HUES64 (cell line): Measurements from ENCODE around the gene PSTPIP1.
"Not testable (repeated sequence)": the region's sequence is repeated elsewhere in the genome, so short reads cannot be mapped to it uniquely, and the experiment has no call there.

Source experiments
- H3K27ac ChIP-seq: 2 replicates; pipeline ENCODE4 v1.7.0; 2013; ENCODE audit warnings: low read depth, low read length, inconsistent platforms
- H3K27me3 ChIP-seq: 2 replicates; pipeline ENCODE4 v1.6.1; 2013; ENCODE audit warnings: mild to moderate bottlenecking, low read length; ENCODE audit not compliant: insufficient read depth
- H3K36me3 ChIP-seq: 2 replicates; pipeline ENCODE4 v1.6.1; 2013; ENCODE audit warnings: mild to moderate bottlenecking, low read length; ENCODE audit not compliant: insufficient read depth
- H3K4me1 ChIP-seq: 2 replicates; pipeline ENCODE4 v1.6.1; 2013; ENCODE audit warnings: mild to moderate bottlenecking, low read length, moderate library complexity; ENCODE audit not compliant: insufficient read depth
- H3K4me3 ChIP-seq: 2 replicates; pipeline ENCODE4 v1.5.1; 2013; ENCODE audit warnings: mild to moderate bottlenecking, low read length, moderate library complexity
- H3K9ac ChIP-seq: 2 replicates; pipeline ENCODE4 v1.6.1; 2013; ENCODE audit warnings: mild to moderate bottlenecking, low read depth, low read length
- H3K9me3 ChIP-seq: 2 replicates; pipeline ENCODE4 v1.6.1; 2013; ENCODE audit warnings: low read depth, low read length; ENCODE audit not compliant: insufficient read depth
- WGBS: fragments of 150-250, 120-280 bp; methylation state at CpG from one replicate; pipeline ENCODE4 v1.1.7; 2013; ENCODE audit warnings: missing lambda C conversion rate; 5-methylcytosine and 5-hydroxymethylcytosine counted together

The PSTPIP1 gene

DNA sequence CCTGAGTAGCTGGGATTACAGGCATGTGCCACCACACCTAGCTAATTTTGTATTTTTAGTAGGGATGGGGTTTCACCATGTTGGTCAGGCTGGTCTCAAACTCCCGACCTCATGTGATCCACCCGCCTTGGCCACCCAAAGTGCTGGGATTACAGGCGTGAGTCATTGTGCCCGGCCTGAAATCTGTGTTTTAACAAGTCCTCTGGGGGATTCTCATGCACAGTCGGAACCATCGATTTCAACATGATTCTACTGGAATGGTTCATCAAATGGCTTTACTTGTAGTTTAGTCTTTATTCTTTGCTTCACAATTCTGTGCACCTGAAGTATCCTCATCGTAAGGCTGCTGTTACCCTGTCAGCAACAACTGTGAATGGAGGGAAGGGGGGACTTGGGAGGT, 28.9 kb upstream of the PSTPIP1 start:
- not testable (repeated sequence) for H3K4me3 ChIP-seq, H3K4me1 ChIP-seq, H3K27me3 ChIP-seq, H3K9ac ChIP-seq, H3K9me3 ChIP-seq, H3K36me3 ChIP-seq, H3K27ac ChIP-seq
- WGBS: 85% methylated on average over 7 of the region's 7 CpGs

DNA sequence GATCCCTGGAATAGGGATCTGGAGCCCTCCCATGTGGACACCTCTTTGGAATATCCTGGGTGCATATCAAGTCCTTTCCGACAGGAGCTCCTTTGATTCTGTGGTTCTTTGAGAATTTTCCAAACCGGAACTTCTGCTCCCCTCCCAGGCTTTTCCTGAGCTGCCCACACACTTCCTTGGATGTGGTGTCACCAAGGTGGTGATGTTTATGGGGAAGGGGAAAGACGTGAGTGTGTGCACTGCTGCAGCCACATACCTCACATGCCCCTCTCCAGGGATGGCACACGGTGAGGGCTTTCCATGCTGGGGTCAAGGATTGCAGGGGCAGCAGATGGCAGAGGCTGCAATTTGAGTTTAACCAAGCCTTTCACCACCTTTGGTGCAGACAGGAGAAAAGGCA, 27.9 kb upstream of the PSTPIP1 start:
- Histone ChIP-seq H3K9ac (no peak overlapping the region), H3K27ac (no peak overlapping the region), H3K4me3 (no peak overlapping the region), H3K27me3 (no peaks in the 10 kb centered on the region), H3K36me3 (no peaks in the 10 kb centered on the region), H3K4me1 (no peaks in the 10 kb centered on the region), H3K9me3 (no peaks in the 10 kb centered on the region)
- 62% methylated on average over 4 of the region's 4 CpGs for WGBS

DNA sequence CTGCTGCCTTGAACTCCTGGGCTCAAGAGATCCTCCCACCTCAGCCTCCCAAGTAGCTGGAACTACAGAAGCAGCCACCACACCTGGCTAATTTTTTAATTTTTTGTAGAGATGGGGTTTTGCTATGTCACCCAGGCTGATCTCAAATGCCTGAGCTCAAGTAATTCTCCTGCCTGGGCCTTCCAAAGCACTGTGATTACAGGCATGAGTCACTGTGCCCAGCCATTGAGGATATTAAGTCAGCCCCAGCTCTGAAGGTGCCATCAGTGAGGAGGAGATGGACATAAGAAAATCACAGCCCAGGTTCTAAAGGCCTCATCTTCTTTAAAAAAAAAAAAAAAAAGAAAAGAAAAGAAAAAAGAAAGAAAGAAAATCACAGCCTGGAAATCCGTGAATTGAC, 26.6 kb upstream of the PSTPIP1 start:
- Histone ChIP-seq H3K4me3 (no peak overlapping the region), H3K4me1 (no peaks in the 10 kb centered on the region), H3K27me3 (no peaks in the 10 kb centered on the region), H3K27ac (no peak overlapping the region), H3K9ac (no peak overlapping the region), H3K9me3 (no peaks in the 10 kb centered on the region), H3K36me3 (no peaks in the 10 kb centered on the region)
- WGBS: 90% methylated on average over 1 of the region's 1 CpG

DNA sequence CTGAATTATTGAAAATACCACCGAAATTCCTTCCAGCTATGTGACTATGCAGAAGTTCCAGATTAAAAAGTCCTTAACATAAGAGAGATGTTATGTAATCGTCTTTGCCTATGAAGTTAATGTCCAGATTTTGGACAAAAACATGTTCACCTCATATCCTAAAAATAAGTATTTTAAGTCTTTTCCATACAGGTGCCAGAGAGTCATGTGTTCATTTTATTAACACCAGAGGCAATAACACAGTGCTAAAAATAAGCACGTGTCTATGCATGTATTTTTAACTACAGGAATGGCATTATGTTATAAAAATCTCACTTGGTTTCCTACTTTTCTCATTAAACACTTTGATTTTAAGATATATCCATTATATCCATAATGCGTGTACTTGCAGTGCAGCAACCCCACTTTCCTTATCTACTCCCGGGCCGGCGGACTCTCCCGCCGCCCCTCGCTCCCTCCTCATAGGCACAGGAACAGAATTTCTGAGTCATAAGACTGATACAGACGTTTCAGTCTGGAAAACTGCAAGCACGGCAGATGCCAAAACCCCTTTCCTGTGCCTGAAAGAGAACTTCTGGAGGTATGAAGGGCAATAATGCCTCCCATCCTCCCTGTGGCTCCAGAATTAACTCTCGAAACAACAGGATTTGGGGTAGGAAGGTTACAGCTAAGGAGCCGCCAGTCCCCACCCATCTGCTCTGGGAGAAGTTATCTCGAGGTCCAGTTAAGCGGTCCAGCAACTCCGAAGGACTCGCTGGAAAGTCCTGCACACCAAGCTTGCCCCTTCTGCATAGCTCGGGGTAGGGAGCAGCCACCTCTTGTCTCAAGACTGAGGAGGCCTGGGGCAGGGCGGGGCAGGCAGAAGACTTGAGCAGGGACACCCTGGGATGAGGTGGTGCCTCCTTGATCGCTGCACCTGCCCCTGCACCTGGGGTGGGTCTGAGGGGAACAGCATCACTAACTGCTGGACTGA, 22.3 kb upstream of the PSTPIP1 start:
- Histone ChIP-seq H3K9ac (no peak overlapping the region), H3K36me3 (no peaks in the 10 kb centered on the region), H3K4me3 (no peak overlapping the region), H3K27me3 (no peaks in the 10 kb centered on the region), H3K4me1 (peaks cover 5% of the 10 kb centered on the region; the same call in 1 of the 2 replicates), H3K9me3 (no peaks in the 10 kb centered on the region), H3K27ac (no peak overlapping the region)
- 88% methylated on average over 19 of the region's 21 CpGs for WGBS

DNA sequence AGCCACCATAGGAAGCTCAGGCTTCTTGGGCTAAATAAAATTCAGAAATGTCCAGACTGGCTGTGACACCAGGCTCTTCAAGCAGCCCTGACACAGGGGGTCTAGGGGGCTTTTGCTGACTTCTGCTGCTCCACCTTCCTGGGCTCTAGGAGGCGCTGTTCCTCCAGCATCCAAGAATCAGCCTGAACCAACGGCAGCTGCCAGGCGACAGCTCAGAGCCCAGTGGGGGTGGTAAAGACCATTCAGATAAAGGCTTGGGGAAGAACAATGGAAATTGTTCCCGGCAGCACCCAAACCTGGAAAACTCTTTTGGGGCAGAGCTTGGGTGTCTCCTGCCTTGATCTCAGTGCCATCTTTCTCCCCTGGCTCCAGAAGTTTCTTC, 21.6 kb upstream of the PSTPIP1 start:
- Histone ChIP-seq H3K9ac (no peak overlapping the region), H3K4me3 (no peak overlapping the region), H3K9me3 (no peaks in the 10 kb centered on the region), H3K27ac (no peak overlapping the region), H3K4me1 (peaks cover 5% of the 10 kb centered on the region; the same call in 1 of the 2 replicates), H3K36me3 (no peaks in the 10 kb centered on the region), H3K27me3 (no peaks in the 10 kb centered on the region)
- 10% methylated on average over 4 of the region's 4 CpGs for whole genome bisulfite sequencing

DNA sequence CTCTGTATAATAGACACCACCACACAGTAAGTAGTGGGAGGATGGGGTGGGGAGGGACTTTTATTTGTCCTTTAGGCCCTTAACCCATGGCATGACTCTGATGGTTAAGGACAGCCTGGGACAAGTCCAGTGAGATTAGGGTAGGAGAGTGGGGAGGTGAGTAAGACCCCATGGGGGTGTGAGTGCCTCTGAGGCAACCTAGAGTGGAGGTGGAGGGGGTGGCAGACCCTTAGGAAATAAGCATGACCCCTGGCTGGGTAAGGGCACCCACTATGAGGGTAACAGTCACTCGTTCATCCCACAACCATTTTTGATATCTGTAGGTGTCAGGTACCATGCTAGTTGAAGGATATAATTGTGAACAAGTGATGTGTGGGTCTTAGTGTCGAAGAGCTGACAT, 21.0 kb upstream of the PSTPIP1 start:
- Histone ChIP-seq H3K4me3 (no peak overlapping the region), H3K27me3 (no peaks in the 10 kb centered on the region), H3K9ac (no peak overlapping the region), H3K4me1 (peaks cover 5% of the 10 kb centered on the region; the same call in 1 of the 2 replicates), H3K36me3 (no peaks in the 10 kb centered on the region), H3K27ac (no peak overlapping the region), H3K9me3 (no peaks in the 10 kb centered on the region)
- WGBS: 89% methylated on average over 2 of the region's 2 CpGs

DNA sequence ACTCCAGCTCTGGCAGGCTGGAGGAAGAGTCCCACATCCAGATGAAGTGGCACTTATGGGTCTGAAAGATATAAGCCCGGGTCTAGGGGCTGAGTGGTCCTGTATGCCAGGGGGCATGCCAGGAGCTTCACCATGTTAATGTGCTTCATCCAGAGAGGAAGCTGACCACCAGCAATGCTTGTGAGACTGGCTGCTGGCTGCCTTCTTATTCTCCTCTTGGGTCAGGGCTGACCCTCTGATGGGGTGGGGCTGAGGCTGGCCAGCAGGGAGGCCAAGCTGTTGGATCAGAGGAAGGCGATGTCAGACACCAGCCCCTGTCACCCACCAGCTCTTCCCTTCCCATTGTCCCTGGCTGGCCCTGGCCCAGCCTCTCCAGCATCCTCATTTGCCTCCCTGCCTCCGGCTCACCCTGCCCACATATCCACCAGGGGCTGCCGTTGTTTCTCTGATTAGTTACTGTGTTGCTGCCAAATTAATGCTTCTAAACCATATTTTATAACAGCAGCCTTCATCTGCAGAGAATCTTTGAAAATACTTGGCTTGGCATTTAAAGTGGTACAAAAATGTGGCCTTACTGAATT, 20.4 kb upstream of the PSTPIP1 start:
- 96% methylated on average over 4 of the region's 4 CpGs for WGBS
- no peaks in the 10 kb centered on the region for H3K9me3 ChIP-seq
- no peak overlapping the region for H3K27ac ChIP-seq
- H3K27me3 ChIP-seq: no peaks in the 10 kb centered on the region
- H3K4me3 ChIP-seq: no peak overlapping the region
- no peak overlapping the region for H3K9ac ChIP-seq
- no peaks in the 10 kb centered on the region for H3K36me3 ChIP-seq
- H3K4me1 ChIP-seq: peaks cover 5% of the 10 kb centered on the region; the same call in 1 of the 2 replicates

DNA sequence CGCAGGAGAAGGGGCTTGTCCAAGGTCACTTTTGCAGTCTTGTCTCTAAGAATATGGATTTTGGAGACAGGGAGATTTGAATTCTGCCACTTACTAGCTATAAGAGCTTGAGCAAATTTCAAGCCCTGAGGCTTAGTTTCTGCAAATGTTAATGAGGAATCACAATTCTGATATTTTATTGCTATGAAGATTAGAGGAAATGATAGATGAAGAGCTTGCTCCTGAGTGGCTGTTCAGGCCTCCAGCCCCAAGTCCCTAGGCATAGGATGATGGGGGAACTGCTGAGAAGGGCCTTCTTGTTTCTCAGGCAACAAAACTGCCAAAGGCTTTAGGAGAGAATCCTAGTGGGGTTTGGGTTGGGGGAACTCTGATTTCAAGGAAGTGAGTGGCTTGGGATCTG, 18.8 kb upstream of the PSTPIP1 start:
- Histone ChIP-seq H3K36me3 (no peaks in the 10 kb centered on the region), H3K4me3 (no peak overlapping the region), H3K9me3 (no peaks in the 10 kb centered on the region), H3K4me1 (peaks cover 5% of the 10 kb centered on the region; the same call in 1 of the 2 replicates), H3K27ac (no peak overlapping the region), H3K27me3 (no peaks in the 10 kb centered on the region), H3K9ac (no peak overlapping the region)
- WGBS: 97% methylated on average over 1 of the region's 1 CpG

DNA sequence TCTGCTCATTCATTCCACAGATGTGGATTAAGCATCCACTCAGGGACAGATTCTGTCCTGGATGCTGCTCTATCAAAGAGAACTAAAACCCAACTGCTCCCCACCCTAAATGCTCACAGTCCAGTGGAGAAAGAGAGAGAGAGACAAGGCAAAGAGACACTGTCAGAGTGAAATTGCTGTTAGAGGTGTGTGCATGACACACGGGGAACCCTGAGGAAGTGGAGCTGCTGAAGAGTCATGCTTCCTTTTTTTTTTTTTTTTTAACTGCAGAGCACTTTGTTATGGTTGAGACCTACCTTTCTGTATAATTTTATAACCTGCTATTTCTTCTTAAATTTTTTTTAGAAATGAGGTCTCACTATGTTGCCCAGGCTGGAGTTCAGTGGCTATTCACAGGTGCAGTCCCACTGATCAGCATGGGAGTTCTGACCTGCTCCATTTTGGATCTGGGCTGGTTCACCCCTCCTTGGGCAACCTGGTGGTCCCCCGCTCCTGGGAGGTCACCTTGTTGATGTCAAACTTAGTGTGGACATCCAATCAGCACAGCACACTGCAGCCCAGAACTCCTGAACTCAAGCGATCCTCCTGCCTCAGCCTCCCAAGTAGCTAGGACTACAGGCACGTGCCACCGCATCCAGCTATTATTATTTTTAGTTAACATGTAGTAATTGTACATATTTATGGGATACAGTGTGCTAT, 18.2 kb upstream of the PSTPIP1 start:
- WGBS: 95% methylated on average over 3 of the region's 5 CpGs
- Histone ChIP-seq H3K9ac (no peak overlapping the region), H3K27ac (no peak overlapping the region), H3K4me3 (no peak overlapping the region), H3K27me3 (no peaks in the 10 kb centered on the region), H3K36me3 (no peaks in the 10 kb centered on the region), H3K9me3 (no peaks in the 10 kb centered on the region), H3K4me1 (peaks cover 5% of the 10 kb centered on the region; the same call in 1 of the 2 replicates)

DNA sequence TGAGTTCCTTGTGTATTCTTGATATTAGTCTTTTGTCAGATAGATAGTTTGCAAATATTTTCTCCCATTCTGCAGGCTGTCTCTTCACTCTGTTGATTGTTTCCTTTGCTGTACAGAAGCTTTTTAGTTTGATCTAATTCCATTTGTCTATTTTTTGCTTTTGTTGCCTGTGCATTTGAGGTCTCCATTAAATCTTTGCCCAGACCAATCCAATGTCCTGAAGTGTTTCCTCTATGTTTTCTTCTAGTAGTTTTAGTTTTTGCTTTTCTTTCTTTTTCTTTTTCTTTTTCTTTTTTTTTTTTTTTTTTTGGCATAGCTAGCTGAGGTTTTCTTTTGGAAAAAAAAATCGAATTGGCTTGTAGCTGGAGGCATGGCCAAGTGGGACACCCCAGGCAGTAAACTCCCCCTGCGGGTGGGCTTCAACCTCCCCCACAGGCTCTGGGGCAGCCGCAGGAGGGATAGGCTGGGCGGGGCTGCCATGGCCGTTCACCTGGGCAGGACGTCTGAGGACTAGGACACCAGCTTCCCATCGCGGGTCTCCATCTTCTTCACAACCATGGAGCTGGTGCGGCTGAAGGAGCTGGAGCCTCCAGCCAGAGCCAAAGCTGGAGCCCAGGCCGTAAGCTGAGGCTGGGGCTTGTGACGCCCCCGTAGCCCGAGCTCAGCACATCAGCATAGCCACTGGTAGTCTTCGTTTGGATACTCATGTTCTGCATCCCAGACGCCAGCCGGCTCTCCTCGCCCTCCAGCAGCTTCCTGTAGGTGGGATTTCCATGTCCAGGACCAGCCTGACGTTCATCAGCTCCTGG, 16.2 kb upstream of the PSTPIP1 start:
- 93% methylated on average over 18 of the region's 18 CpGs for WGBS

More for the DNA sequence above, 16.2 kb upstream of the PSTPIP1 start:
- H3K4me1 ChIP-seq: peaks cover under 1% of the 10 kb centered on the region; the same call in 1 of the 2 replicates
- no peak overlapping the region for H3K4me3 ChIP-seq
- H3K27ac ChIP-seq: no peak overlapping the region
- H3K27me3 ChIP-seq: no peaks in the 10 kb centered on the region
- H3K9ac ChIP-seq: no peak overlapping the region
- no peaks in the 10 kb centered on the region for H3K9me3 ChIP-seq
- H3K36me3 ChIP-seq: no peaks in the 10 kb centered on the region
